GM21528 (cell line): Measurements from ENCODE around the gene AGBL5.
"Not testable (repeated sequence)": the region's sequence is repeated elsewhere in the genome, so short reads cannot be mapped to it uniquely, and the experiment has no call there.

ENCODE experiments used
- ATAC-seq: cut with Tn5 transposase; IDR thresholded peaks from one replicate; pipeline ENCODE4 v1.9.1; 2021; ENCODE audit warnings: mild to moderate bottlenecking, moderate library complexity; ENCODE audit not compliant: unreplicated experiment, low FRiP score

The AGBL5 gene

DNA sequence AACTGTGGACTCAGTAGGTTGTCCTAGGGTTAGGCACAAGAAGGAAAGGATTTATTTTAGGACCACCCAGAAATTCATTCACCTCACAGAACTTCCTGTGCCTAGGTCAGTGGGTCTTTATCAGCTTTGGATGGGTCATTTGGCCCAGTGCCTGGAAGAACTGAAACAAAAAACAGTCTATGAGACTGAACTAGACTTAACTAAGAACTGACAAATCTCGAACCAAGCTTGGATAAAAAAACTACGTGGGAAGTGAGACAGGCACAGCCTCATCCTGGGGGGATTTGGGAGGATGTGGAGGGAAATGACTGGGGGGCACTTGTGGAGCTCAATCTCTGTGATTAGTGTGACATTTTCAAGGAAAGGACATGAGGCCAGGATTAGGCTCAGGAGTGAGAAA, 22.3 kb downstream of the AGBL5 start:
- no peak for ATAC-seq

DNA sequence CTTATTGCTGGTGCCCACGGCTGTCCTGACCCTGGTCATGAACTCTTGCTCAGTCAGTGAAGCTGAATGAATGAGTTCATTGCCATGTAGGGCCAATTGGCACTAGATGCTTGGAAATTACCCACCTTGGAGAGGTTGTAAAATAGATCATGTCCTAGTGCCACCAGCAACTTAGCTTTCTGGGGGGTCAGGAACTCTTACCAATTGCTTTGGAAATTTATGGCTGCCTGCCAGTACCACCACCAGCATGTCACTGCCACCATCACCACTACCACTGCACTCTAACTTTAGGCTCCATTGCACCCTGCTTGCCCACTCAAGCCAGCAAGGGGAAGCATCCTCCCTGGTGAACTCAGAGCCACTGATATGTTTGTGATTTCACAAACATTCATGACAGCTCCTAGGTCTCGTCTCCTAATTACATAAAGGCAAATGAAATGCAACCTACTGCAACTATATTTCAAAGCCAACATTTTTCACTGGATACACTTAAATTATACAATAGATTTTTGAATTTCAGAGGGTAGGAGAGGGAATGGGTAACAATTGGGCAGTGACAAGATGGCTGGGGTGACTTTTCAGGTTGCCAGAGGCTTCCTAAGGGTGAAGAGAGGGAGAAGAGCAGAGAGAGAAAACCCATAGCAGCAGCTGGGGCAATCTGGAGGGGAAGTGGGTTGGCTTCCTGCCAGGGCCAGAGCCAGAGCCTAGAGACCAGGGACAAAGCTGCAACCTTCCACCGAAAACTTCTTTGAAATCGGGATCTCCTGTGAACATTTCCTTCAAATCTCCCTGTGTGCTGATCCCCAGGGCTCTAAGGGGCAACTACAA, 23.5 kb downstream of the AGBL5 start:
- ATAC-seq = no peak

DNA sequence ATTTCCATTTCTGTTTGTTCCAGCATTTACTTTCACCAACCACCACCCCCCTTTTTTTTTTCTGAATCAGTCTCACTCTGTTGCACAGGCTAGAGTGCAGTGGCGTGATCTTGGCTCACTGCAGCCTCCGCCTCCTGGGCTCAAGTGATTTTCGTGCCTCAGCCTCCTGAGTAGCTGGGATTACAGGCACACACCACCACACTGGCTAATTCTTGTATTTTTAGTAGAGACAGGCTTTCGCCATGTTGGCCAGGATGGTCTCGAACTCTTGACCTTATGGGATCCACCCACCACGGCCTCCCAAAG, 24.1 kb downstream of the AGBL5 start:
- ATAC-seq = not testable (repeated sequence)

DNA sequence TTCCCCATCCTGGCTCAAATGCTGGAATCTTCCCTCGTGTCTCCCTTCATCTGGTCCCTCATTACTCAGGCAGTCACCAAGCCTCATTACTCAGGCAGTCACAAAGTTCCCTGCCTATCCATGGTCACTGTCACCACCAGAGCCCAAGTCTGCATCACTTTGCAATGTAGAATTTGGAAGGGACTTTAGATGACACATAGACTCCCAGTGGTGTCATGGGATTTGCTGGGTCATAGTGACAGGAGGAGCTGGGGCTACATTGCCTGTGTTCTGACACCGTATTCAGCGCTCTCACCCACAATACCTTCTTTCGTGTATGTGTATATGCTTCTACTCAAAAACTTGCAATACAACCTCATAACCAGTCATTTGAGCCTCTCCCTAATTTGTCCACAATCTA, 24.9 kb downstream of the AGBL5 start:
- ATAC-seq = no peak

DNA sequence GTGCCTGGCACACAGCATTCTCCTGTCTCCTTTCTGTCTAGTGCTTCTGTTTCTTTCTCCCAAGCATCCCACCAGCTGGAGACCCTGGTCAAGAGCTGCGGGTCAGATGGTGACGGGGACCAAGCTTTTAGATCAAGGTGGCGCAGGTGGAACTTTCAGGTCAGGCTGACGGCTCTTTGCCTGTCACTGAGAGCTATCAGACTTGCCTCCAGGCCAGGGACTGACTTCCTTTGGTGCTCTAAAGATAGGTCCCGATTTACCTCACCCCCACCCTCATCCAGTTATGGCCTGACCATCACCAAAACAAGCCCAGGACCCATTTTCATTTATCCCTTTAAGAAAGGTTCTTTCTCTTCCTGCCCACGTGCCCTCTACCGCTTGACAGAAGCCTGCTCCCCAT, 25.8 kb downstream of the AGBL5 start:
- no peak for ATAC-seq

DNA sequence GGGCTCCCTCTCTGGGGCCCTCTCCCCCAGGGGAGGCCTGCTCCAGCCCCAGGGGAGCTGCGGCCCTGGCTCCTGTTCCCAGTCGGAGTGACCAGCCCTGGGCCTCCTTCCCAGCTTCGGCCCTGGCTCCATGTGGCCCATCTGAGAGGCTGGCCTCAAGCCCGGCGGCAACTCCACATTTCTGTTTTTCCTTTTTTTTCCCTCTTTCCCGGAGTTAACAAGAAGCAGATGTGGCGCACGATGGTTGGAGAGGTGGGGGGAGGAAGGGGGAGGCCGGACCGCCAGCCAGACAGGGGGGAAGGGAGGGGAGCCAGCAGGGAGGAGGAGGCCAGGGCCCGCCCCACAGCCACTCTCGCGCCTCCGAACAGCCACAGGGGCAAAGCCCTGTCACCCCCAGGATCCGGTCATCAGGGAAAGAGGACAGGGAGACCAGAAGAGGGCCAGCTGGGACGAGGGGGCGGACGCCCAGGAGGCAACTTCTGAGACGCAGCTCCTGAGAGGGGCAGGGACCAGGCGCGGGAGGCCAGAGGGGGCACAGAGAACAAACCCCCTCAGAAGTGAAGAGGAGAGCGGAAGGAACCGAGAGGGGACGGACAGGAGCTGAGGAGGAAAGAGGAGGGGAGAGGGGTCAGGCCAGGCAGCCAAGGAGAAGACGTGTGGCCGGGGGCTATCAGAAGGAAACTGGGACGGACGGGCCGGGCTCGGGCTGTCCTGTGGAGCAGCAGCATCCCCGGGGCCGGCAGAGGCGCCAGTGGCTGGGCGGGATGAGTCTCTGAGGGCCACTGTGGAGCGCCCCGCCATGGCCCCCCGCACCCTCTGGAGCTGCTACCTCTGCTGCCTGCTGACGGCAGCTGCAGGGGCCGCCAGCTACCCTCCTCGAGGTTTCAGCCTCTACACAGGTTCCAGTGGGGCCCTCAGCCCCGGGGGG, 27.1 kb downstream of the AGBL5 start, which contains the start of gene EMILIN1:
Gene EMILIN1, plus strand, starts transcription at position 349 of the 928 bp plus-strand sequence. Its CDS starts 451 bp downstream, at position 800.
- no peak for ATAC-seq

DNA sequence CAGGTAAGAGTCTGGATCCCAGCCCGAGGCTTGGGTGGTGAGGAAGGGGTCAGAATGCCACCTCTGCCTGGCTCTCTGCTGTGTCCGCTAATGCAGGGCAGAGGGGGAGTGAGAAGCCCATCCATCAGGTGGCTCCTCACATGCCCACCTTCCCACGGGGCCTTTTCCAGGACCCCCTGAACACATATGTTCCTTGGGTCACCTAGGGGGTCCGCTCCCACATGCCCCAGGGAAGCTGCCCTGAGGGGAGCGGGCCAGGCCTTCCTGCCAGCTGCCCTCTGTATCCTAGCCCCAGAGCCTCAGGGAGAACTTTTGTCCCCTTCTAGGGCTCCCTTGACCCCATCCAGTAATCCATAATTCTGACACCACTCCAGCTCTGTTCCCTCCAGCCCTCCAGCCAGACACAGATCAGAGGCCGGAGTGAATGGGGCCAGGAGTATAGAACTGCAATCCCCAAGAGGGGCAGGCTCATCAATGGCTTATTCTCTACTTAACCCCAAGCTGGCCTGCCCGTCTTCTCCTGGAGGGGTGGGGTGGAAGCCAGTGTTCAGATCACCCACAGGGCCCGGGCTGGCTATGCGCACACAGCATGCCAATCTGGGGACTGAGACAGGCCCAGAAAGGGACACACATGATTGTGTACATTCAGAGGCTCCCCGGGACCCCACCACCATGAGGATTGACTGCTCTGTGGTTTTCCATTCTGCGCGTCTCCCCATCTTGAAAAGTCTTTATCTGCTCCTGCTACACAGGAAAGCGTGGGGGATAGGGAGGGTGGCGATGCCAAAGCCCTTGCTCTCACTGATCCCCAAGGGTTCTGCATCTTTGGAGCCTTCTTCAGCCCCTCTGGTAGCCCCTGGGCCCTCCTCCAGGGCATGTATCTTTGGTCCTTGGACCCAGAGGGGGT, 28.0 kb downstream of the AGBL5 start:
- no peak for ATAC-seq

DNA sequence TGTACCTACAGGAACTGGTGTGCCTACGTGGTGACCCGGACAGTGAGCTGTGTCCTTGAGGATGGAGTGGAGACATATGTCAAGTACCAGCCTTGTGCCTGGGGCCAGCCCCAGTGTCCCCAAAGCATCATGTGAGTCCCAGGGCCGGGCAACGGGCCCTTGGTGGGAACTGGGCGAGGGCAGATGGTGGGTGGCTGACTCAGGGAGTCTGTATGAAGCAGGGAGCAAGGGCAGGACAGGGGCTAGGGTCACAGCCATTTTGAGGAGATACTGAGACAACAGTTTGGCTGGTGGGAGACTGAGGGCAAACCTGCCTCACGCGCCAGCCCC, 28.6 kb downstream of the AGBL5 start:
- ATAC-seq = no peak

DNA sequence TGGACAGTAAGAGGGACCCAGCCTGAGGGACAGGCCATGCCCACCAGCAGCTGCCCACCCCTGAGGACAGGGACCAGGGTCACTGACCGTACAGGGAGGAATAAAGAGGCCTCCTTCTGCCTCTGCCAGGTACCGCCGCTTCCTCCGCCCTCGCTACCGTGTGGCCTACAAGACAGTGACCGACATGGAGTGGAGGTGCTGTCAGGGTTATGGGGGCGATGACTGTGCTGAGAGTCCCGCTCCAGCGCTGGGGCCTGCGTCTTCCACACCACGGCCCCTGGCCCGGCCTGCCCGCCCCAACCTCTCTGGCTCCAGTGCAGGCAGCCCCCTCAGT, 29.1 kb downstream of the AGBL5 start:
- ATAC-seq = no peak

DNA sequence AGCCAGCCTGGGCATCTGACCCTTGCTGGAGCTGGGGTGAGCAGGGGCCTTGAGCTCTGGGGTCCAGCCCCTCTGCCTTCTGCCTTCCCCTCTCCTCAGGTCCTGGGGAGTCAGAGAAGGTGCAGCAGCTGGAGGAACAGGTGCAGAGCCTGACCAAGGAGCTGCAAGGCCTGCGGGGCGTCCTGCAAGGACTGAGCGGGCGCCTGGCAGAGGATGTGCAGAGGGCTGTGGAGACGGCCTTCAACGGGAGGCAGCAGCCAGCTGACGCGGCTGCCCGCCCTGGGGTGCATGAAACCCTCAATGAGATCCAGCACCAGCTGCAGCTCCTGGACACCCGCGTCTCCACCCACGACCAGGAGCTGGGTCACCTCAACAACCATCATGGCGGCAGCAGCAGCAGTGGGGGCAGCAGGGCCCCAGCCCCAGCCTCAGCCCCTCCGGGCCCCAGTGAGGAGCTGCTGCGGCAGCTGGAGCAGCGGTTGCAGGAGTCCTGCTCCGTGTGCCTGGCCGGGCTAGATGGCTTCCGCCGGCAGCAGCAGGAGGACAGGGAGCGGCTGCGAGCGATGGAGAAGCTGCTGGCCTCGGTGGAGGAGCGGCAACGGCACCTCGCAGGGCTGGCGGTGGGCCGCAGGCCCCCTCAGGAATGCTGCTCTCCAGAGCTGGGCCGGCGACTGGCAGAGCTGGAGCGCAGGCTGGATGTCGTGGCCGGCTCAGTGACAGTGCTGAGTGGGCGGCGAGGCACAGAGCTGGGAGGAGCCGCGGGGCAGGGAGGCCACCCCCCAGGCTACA, 30.7 kb downstream of the AGBL5 start:
- ATAC-seq = no peak

DNA sequence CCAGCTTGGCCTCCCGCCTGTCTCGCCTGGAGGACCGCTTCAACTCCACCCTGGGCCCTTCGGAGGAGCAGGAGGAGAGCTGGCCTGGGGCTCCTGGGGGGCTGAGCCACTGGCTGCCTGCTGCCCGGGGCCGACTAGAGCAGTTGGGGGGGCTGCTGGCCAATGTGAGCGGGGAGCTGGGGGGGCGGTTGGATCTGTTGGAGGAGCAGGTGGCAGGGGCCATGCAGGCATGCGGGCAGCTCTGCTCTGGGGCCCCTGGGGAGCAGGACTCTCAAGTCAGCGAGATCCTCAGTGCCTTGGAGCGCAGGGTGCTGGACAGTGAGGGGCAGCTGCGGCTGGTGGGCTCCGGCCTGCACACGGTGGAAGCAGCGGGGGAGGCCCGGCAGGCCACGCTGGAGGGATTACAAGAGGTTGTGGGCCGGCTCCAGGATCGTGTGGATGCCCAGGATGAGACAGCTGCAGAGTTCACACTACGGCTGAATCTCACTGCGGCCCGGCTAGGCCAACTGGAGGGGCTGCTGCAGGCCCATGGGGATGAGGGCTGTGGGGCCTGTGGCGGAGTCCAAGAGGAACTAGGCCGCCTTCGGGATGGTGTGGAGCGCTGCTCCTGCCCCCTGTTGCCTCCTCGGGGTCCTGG, 31.4 kb downstream of the AGBL5 start:
- no peak for ATAC-seq

DNA sequence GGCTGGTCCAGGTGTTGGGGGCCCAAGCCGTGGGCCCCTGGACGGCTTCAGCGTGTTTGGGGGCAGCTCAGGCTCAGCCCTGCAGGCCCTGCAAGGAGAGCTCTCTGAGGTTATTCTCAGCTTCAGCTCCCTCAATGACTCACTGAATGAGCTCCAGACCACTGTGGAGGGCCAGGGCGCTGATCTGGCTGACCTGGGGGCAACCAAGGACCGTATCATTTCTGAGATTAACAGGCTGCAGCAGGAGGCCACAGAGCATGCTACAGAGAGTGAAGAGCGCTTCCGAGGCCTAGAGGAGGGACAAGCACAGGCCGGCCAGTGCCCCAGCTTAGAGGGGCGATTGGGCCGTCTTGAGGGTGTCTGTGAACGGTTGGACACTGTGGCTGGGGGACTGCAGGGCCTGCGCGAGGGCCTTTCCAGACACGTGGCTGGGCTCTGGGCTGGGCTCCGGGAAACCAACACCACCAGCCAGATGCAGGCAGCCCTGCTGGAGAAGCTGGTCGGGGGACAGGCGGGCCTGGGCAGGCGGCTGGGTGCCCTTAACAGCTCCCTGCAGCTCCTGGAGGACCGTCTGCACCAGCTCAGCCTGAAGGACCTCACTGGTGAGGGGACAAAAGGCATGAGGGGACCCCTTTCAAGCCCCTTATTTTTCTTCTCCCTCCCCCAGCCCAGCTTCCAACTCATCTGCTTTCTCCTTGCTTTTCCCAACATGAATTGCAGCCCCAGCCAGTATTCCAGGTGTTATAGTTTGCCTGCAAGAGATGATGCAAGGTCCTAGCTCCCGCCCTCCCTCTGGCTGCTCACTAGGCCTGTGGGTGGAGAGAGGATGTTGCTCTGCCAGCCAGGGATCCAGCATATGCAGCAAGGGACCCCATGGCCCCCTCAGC, 32.2 kb downstream of the AGBL5 start:
- no peak for ATAC-seq

DNA sequence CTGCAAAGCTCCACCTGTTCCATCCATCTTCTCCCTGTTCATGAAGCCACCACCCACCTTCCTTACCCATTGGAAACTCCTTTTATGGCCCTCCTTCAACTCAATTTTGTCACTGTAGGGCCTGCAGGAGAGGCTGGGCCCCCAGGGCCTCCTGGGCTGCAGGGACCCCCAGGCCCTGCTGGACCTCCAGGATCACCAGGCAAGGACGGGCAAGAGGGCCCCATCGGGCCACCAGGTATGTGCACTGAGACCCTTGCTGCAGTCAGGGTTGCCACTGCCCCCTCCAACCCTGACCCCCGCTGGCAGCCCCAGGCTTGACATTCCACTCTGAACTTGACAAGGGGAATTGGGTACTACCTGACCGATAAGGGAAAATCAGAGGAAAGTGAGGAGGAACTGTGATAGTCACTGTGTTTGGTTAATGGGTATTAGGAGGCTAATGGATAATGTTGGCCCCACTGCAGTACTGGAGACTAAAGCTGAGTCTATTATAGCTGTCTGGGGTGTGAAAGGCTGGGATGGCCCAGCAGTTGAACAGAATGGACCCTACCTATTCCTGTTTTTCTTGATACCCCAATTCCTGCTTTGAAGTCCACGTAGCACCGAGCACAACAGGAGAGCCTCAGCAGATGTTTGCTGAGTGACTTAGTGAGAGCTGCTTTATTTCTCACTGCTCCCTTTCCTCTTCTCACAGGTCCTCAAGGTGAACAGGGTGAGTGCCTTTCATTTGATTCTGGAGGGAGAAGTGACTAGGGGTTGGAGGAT, 33.0 kb downstream of the AGBL5 start:
- no peak for ATAC-seq

DNA sequence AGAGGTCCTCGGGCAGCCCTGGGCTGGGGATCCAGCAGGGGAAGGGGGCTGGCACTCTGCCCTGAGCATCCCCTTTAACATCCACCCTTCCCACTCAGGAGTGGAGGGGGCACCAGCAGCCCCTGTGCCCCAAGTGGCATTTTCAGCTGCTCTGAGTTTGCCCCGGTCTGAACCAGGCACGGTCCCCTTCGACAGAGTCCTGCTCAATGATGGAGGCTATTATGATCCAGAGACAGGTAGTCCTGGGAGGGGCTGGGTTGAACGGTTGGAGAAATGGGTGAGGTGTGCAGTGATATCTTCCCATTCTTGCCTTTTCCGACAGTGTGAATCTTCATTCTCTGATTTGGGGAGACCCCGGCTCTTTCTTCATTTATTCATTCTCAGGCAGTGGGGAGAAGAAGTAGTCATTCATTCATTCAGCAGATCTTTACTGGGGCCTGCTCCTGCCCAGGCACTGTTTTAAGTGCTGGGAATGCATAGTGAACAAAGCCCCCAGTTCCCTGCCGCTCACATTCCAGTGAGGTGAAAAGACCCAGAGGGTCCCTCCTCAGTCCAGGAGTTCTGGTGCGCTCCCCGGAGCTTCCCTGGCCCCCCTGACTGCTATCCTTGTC, 33.7 kb downstream of the AGBL5 start:
- ATAC-seq = no peak

DNA sequence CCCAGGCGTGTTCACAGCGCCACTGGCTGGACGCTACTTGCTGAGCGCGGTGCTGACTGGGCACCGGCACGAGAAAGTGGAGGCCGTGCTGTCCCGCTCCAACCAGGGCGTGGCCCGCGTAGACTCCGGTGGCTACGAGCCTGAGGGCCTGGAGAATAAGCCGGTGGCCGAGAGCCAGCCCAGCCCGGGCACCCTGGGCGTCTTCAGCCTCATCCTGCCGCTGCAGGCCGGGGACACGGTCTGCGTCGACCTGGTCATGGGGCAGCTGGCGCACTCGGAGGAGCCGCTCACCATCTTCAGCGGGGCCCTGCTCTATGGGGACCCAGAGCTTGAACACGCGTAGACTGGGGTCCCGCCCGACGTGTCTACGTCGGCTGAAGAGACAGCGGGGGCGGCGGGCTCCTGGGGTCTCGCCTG, 34.2 kb downstream of the AGBL5 start:
- ATAC-seq = peak; percentile 21

DNA sequence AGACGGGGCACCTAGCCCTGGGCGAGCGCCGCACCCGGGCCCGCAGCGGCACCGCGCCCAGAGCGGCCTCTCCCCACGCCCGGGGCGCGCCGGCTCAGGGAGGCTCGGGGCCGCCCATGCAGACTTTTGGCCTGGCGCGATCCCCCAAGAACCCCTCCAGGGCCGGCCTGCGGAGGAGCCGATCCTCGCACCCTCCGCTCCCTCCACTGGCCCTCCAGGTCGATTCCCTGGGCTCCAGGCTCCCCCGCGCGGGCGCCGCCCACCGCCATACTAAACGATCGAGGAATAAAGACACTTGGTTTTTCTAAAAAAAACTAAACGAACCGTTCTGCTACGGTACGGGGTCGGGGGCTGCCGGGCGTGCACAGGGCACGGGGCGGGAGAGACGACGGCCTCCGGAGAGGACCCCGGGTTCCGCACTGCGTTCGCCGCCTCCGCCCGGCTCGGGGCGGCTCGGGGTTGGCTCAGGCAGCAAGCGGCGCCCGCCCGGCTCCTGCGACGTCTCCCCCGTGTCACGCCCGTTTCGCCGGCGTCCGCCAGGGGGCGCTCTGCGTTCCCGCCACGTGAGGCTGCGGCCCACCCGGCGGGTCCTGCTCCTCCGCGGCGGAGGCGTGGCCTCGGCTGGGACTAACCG, 34.7 kb downstream of the AGBL5 start:
- peak; percentile 60 for ATAC-seq
